HEK293 (cell line): ENCODE measurements around the gene SQOR.

Experiments
- CTCF ChIA-PET: fragments of 350-600 bp; formaldehyde crosslinking; extraction: SDS; loops from one replicate; lab custom pipeline; 2021; ENCODE audit warnings: antibody characterized with exemption; lab: Yijun Ruan, JAX
- POLR2A ChIA-PET: fragments of 300-600 bp; formaldehyde crosslinking; extraction: SDS; loops from one replicate; lab custom pipeline; 2020; ENCODE audit warnings: antibody characterized with exemption, inconsistent platforms; lab: Yijun Ruan, JAX
- H3K27ac ChIP-seq: fragments of 200-500 bp; sonication (Bioruptor generic); 2 replicates; pipeline ENCODE4 v1.5.1; 2014; ENCODE audit warnings: low read depth, low read length, control low read depth, inconsistent platforms; ENCODE audit errors: extremely low read depth
- H3K36me3 ChIP-seq, 2 experiments: fragments of 200-500 bp in 1 of 2; sonication (Bioruptor generic) in 1 of 2; 1 replicate in 1 of 2; 2 replicates in 1 of 2; pipeline ENCODE4 v1.5.1; 2014 to 2017; ENCODE audit warnings: inconsistent platforms in 2 of 2, low read length in 2 of 2; ENCODE audit not compliant: control insufficient read depth in 2 of 2, insufficient read depth in 1 of 2
- H3K4me1 ChIP-seq: fragments of 200-500 bp; sonication (Bioruptor generic); 2 replicates; pipeline ENCODE4 v1.5.1; 2014; ENCODE audit warnings: mild to moderate bottlenecking, low read length, inconsistent platforms; ENCODE audit not compliant: control insufficient read depth, insufficient read depth
- H3K4me3 ChIP-seq: 2 replicates; pipeline ENCODE4 v1.5.1; 2011; ENCODE audit warnings: low read depth, mild to moderate bottlenecking, control low read depth, low read length, moderate library complexity
- H3K9me3 ChIP-seq: fragments of 200-500 bp; sonication (Bioruptor generic); 2 replicates; pipeline ENCODE4 v1.5.1; 2014; ENCODE audit warnings: low read depth, low read length, inconsistent platforms; ENCODE audit not compliant: control insufficient read depth, insufficient read depth
- HOXA7 ChIP-seq: sonication (generic); formaldehyde crosslinking; IDR thresholded peaks from 2 replicates; pipeline ENCODE4 v1.8.1; 2022; ENCODE audit warnings: missing genetic modification reagents, borderline replicate concordance
- SP7 ChIP-seq: fragments of 450-650 bp; formaldehyde crosslinking; IDR thresholded peaks from 2 replicates; pipeline ENCODE4 v1.5.1; 2016; ENCODE audit warnings: missing biosample characterization, missing genetic modification characterization
- ZEB2 ChIP-seq: fragments of 450-650 bp; formaldehyde crosslinking; IDR thresholded peaks from 2 replicates; pipeline ENCODE4 v1.5.1; 2016; ENCODE audit warnings: missing biosample characterization, missing genetic modification characterization
- ZFP3 ChIP-seq: fragments of 450-650 bp; formaldehyde crosslinking; IDR thresholded peaks from 2 replicates; pipeline ENCODE4 v1.5.1; 2016; ENCODE audit warnings: low read depth, missing biosample characterization, missing genetic modification characterization
- ZNF580 ChIP-seq: fragments of 450-650 bp; formaldehyde crosslinking; IDR thresholded peaks from 2 replicates; pipeline ENCODE4 v1.5.1; 2016; ENCODE audit warnings: missing biosample characterization, missing genetic modification characterization
- ZNF654 ChIP-seq: fragments of 450-650 bp; formaldehyde crosslinking; IDR thresholded peaks from 2 replicates; pipeline ENCODE4 v1.5.1; 2016; ENCODE audit warnings: low read depth, missing biosample characterization, missing genetic modification characterization
- ZSCAN4 ChIP-seq: fragments of 450-650 bp; formaldehyde crosslinking; IDR thresholded peaks from 2 replicates; pipeline ENCODE4 v1.5.1; 2017; ENCODE audit warnings: missing biosample characterization, missing genetic modification characterization
- TF ChIP-seq, protein P1 (sequence below): fragments of 450-650 bp; formaldehyde crosslinking; IDR thresholded peaks from 2 replicates; pipeline ENCODE4 v1.5.1; 2017; ENCODE audit warnings: missing biosample characterization, missing genetic modification characterization
- TF ChIP-seq, protein P2 (sequence below): fragments of 450-650 bp; formaldehyde crosslinking; IDR thresholded peaks from 2 replicates; pipeline ENCODE4 v1.5.1; 2016; ENCODE audit warnings: missing biosample characterization, missing genetic modification characterization, borderline replicate concordance
- TF ChIP-seq, protein P3 (sequence below): fragments of 450-650 bp; formaldehyde crosslinking; IDR thresholded peaks from 2 replicates; pipeline ENCODE4 v1.5.1; 2016; ENCODE audit warnings: missing biosample characterization, missing genetic modification characterization
- TF ChIP-seq, protein P4 (sequence below): fragments of 450-650 bp; formaldehyde crosslinking; IDR thresholded peaks from 2 replicates; pipeline ENCODE4 v1.5.1; 2016; ENCODE audit warnings: missing biosample characterization, missing genetic modification characterization
- TF ChIP-seq, protein P5 (sequence below): fragments of 450-650 bp; formaldehyde crosslinking; IDR thresholded peaks from 2 replicates; pipeline ENCODE4 v1.5.1; 2016; ENCODE audit warnings: missing biosample characterization, missing genetic modification characterization

The SQOR gene

DNA sequence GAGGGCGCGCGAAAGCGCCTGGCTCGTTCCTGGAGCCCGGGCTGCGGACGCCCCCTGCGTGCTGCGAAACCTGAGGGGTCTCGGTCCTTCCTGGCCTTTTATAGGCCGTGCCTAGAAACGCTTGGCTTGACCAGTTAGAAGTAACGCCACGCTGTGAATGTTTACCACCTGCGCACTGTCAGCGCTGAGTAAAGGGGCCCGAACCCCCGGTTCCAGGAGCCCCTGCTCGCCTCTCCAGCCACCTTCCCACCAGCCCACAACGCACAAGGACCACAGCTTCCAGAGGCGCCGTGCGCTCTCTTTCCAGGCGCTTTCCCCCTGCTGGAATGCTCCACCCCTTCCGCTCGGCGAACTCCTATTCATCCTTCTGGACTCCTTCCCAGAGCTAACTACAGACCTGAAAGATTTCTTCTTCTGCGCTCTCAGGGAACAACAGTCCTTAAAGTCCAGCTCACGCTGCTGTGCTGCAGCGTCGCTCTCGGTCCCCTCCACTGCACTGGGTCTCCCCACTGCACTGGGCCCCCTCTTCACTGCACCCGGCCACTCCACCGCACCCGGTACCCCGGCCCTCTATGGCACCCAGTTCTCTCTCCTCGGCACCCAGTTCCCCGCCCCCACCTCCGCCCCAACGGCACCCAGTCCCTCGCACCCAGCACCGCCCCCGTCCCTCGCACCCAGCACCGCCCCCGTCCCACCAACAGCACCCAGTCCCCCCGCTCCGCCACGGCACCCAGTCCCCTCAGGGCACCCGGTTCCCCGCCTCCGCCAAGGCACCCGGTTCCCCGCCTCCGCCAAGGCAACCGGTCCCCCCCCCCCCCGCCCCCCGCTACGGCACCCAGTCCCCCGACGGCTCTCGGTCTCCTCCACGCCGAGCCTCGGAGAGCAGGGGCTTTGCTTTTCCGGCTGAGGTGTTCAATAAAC, 69.8 kb downstream of the SQOR start:
- no peaks in the 10 kb centered on the region for H3K4me1 ChIP-seq
- ChIA-PET POLR2A (no interaction called here), CTCF (interaction anchor here (0.6 to 1.7 kb wide), 17 partner anchors 9 to 1461 kb away, joined by 3 to 17 read pairs (median 4); no protein-coding TSS in a partner anchor)
- no peaks in the 10 kb centered on the region for H3K36me3 ChIP-seq
- H3K27ac ChIP-seq = no peak overlapping the region
- H3K4me3 ChIP-seq = peak overlapping the region; percentile 32
- H3K9me3 ChIP-seq = no peaks in the 10 kb centered on the region
- TF ChIP-seq HOXA7 (CRISPR knock-in tag) (no peak), ZFP3 (tag by site-specific recombination) (peak; percentile 72)

DNA sequence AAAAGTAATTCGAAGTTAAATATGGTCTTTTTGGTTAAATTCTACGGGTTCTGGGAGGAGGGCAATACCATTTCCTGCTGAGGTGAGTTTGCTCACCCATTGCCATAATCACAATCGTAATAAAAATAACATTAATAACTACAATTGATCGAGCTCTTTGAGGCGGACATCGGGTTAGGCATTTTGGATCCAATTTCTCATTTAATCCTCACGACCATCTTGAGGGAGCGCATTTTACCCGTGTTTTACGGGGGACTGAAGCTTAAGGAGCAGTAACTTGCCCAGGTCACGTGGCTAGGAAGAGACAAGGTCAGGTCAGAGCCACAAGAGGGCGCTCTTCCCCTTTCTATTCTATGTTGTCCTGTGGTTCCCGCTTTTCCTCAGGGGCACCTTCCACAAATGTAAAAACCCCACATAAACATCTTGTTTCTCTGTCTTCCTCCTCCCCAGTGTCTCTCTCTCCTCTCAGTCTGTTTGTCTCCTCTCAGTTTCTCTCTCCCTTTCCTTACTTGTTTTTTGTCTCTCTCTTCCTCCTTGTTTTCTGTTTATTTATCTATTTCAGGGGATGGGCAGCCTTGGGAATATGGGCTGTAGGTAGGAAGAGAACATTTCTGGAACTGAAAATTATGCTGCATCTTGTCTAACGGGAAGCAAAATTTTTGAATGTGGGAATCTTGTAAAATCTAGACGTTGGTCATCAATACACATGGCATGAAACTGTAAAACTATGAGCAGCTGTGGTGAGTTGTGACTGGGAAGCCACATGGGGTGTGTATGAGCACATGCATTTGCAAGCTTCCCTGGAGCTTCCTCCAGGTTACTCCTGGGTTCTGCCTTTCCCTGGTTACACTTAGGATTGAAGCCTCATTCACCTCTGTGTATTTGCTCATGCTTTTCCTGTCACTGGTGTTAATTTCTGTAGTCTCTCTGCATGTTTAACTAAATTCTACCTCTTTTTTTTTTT, 71.0 kb downstream of the SQOR start:
- Histone ChIP-seq H3K9me3 (no peaks in the 10 kb centered on the region), H3K4me3 (peak overlapping the region; percentile 32), H3K36me3 (no peaks in the 10 kb centered on the region), H3K27ac (no peak overlapping the region), H3K4me1 (no peaks in the 10 kb centered on the region)
- ChIA-PET CTCF (interaction anchor here (0.5 to 1.7 kb wide), 28 partner anchors 8 to 1459 kb away, joined by 3 to 17 read pairs (median 4); no protein-coding TSS in a partner anchor), POLR2A (interaction anchor here (0.6 kb wide), 1 partner anchor 75 kb away, joined by 3 read pairs; no protein-coding TSS in a partner anchor)
- TF ChIP-seq ZNF654 (tag by site-specific recombination) (peak; percentile 90), SP7 (0 out of 2 replicates have a peak, but pooled peaks have one; percentile 25), ZSCAN4 (tag by site-specific recombination) (no peak), ZNF580 (tag by site-specific recombination) (no peak), ZEB2 (tag by site-specific recombination) (no peak)
- TF ChIP-seq, protein P1, sequence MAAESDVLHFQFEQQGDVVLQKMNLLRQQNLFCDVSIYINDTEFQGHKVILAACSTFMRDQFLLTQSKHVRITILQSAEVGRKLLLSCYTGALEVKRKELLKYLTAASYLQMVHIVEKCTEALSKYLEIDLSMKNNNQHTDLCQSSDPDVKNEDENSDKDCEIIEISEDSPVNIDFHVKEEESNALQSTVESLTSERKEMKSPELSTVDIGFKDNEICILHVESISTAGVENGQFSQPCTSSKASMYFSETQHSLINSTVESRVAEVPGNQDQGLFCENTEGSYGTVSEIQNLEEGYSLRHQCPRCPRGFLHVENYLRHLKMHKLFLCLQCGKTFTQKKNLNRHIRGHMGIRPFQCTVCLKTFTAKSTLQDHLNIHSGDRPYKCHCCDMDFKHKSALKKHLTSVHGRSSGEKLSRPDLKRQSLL (tag by site-specific recombination) = no peak
- TF ChIP-seq, protein P2, sequence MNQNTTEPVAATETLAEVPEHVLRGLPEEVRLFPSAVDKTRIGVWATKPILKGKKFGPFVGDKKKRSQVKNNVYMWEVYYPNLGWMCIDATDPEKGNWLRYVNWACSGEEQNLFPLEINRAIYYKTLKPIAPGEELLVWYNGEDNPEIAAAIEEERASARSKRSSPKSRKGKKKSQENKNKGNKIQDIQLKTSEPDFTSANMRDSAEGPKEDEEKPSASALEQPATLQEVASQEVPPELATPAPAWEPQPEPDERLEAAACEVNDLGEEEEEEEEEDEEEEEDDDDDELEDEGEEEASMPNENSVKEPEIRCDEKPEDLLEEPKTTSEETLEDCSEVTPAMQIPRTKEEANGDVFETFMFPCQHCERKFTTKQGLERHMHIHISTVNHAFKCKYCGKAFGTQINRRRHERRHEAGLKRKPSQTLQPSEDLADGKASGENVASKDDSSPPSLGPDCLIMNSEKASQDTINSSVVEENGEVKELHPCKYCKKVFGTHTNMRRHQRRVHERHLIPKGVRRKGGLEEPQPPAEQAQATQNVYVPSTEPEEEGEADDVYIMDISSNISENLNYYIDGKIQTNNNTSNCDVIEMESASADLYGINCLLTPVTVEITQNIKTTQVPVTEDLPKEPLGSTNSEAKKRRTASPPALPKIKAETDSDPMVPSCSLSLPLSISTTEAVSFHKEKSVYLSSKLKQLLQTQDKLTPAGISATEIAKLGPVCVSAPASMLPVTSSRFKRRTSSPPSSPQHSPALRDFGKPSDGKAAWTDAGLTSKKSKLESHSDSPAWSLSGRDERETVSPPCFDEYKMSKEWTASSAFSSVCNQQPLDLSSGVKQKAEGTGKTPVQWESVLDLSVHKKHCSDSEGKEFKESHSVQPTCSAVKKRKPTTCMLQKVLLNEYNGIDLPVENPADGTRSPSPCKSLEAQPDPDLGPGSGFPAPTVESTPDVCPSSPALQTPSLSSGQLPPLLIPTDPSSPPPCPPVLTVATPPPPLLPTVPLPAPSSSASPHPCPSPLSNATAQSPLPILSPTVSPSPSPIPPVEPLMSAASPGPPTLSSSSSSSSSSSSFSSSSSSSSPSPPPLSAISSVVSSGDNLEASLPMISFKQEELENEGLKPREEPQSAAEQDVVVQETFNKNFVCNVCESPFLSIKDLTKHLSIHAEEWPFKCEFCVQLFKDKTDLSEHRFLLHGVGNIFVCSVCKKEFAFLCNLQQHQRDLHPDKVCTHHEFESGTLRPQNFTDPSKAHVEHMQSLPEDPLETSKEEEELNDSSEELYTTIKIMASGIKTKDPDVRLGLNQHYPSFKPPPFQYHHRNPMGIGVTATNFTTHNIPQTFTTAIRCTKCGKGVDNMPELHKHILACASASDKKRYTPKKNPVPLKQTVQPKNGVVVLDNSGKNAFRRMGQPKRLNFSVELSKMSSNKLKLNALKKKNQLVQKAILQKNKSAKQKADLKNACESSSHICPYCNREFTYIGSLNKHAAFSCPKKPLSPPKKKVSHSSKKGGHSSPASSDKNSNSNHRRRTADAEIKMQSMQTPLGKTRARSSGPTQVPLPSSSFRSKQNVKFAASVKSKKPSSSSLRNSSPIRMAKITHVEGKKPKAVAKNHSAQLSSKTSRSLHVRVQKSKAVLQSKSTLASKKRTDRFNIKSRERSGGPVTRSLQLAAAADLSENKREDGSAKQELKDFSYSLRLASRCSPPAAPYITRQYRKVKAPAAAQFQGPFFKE = no peak
- TF ChIP-seq, protein P3, sequence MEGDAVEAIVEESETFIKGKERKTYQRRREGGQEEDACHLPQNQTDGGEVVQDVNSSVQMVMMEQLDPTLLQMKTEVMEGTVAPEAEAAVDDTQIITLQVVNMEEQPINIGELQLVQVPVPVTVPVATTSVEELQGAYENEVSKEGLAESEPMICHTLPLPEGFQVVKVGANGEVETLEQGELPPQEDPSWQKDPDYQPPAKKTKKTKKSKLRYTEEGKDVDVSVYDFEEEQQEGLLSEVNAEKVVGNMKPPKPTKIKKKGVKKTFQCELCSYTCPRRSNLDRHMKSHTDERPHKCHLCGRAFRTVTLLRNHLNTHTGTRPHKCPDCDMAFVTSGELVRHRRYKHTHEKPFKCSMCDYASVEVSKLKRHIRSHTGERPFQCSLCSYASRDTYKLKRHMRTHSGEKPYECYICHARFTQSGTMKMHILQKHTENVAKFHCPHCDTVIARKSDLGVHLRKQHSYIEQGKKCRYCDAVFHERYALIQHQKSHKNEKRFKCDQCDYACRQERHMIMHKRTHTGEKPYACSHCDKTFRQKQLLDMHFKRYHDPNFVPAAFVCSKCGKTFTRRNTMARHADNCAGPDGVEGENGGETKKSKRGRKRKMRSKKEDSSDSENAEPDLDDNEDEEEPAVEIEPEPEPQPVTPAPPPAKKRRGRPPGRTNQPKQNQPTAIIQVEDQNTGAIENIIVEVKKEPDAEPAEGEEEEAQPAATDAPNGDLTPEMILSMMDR = peak; percentile 62
- TF ChIP-seq, protein P4, sequence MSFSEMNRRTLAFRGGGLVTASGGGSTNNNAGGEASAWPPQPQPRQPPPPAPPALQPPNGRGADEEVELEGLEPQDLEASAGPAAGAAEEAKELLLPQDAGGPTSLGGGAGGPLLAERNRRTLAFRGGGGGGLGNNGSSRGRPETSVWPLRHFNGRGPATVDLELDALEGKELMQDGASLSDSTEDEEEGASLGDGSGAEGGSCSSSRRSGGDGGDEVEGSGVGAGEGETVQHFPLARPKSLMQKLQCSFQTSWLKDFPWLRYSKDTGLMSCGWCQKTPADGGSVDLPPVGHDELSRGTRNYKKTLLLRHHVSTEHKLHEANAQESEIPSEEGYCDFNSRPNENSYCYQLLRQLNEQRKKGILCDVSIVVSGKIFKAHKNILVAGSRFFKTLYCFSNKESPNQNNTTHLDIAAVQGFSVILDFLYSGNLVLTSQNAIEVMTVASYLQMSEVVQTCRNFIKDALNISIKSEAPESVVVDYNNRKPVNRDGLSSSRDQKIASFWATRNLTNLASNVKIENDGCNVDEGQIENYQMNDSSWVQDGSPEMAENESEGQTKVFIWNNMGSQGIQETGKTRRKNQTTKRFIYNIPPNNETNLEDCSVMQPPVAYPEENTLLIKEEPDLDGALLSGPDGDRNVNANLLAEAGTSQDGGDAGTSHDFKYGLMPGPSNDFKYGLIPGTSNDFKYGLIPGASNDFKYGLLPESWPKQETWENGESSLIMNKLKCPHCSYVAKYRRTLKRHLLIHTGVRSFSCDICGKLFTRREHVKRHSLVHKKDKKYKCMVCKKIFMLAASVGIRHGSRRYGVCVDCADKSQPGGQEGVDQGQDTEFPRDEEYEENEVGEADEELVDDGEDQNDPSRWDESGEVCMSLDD (tag by site-specific recombination) = peak; percentile 38; the same call in 1 of the 2 replicates
- TF ChIP-seq, protein P5, sequence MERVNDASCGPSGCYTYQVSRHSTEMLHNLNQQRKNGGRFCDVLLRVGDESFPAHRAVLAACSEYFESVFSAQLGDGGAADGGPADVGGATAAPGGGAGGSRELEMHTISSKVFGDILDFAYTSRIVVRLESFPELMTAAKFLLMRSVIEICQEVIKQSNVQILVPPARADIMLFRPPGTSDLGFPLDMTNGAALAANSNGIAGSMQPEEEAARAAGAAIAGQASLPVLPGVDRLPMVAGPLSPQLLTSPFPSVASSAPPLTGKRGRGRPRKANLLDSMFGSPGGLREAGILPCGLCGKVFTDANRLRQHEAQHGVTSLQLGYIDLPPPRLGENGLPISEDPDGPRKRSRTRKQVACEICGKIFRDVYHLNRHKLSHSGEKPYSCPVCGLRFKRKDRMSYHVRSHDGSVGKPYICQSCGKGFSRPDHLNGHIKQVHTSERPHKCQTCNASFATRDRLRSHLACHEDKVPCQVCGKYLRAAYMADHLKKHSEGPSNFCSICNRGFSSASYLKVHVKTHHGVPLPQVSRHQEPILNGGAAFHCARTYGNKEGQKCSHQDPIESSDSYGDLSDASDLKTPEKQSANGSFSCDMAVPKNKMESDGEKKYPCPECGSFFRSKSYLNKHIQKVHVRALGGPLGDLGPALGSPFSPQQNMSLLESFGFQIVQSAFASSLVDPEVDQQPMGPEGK (tag by site-specific recombination) = peak; percentile 44; the same call in 1 of the 2 replicates
